Keratinocyte (primary cell): ENCODE data around the gene PPME1. TPM values are rescaled to one million over a fixed set of nuclear protein-coding genes. Genes with fewer than 3 reads are reported as not detected.

Source experiments
- DNase-seq: peaks from one replicate; pipeline ENCODE4 v3.0.0-alpha.2; 2011; ENCODE audit warnings: low read depth, missing footprints, low spot score
- FAIRE-seq: peaks from 2 replicates; lab custom pipeline; 2011; peaks lifted over from hg19 to GRCh38; lab: Jason Lieb, UNC
- H2AFZ ChIP-seq: 2 replicates; pipeline ENCODE4 v1.6.0; 2012; ENCODE audit warnings: low read length, control low read depth, inconsistent platforms; ENCODE audit not compliant: control insufficient read depth
- H3K27ac ChIP-seq: 2 replicates; pipeline ENCODE4 v1.5.1; 2011; ENCODE audit warnings: low read length; ENCODE audit not compliant: control insufficient read depth, insufficient read depth
- H3K27me3 ChIP-seq: 3 replicates; pipeline ENCODE4 v1.6.0; 2011; ENCODE audit warnings: low read length; ENCODE audit not compliant: control insufficient read depth, insufficient read depth; ENCODE audit errors: extremely low read depth
- H3K36me3 ChIP-seq, 2 experiments: 2 replicates in 1 of 2; 3 replicates in 1 of 2; pipeline ENCODE4 v1.5.1; 2011; ENCODE audit warnings: low read length in 2 of 2, mild to moderate bottlenecking in 1 of 2; ENCODE audit not compliant: control insufficient read depth in 2 of 2, insufficient read depth in 2 of 2; ENCODE audit errors: extremely low read depth in 1 of 2
- H3K4me1 ChIP-seq: 3 replicates; pipeline ENCODE4 v1.5.1; 2011; ENCODE audit warnings: low read length; ENCODE audit not compliant: control insufficient read depth, insufficient read depth; ENCODE audit errors: extremely low read depth
- H3K4me2 ChIP-seq: 3 replicates; pipeline ENCODE4 v1.6.0; 2011; ENCODE audit warnings: low read depth, low read length; ENCODE audit not compliant: control insufficient read depth, insufficient read depth; ENCODE audit errors: extremely low read depth
- H3K4me3 ChIP-seq, 3 experiments: fragments of 200-600 bp in 1 of 3; sonication (generic) in 1 of 3; 2 replicates in 2 of 3; 3 replicates in 1 of 3; pipeline ENCODE4 v1.5.1; 2011 to 2016; ENCODE audit warnings: low read length in 3 of 3, mild to moderate bottlenecking in 3 of 3, control low read depth in 2 of 3, inconsistent platforms in 1 of 3, low read depth in 1 of 3, mixed read lengths in 1 of 3, mixed run types in 1 of 3, moderate library complexity in 1 of 3; ENCODE audit not compliant: control insufficient read depth in 2 of 3, insufficient read depth in 2 of 3; ENCODE audit errors: extremely low read depth in 1 of 3
- H3K79me2 ChIP-seq: 2 replicates; pipeline ENCODE4 v1.6.0; 2012; ENCODE audit warnings: low read length; ENCODE audit not compliant: control insufficient read depth, insufficient read depth
- H3K9ac ChIP-seq: 3 replicates; pipeline ENCODE4 v1.6.0; 2011; ENCODE audit warnings: low read length; ENCODE audit not compliant: control insufficient read depth, insufficient read depth; ENCODE audit errors: extremely low read depth
- H3K9me1 ChIP-seq: 3 replicates; pipeline ENCODE4 v1.6.0; 2011; ENCODE audit warnings: low read length; ENCODE audit not compliant: control insufficient read depth, insufficient read depth; ENCODE audit errors: extremely low read depth
- H3K9me3 ChIP-seq: 2 replicates; pipeline ENCODE4 v1.5.1; 2012; ENCODE audit warnings: low read depth, low read length; ENCODE audit not compliant: control insufficient read depth
- H4K20me1 ChIP-seq: 3 replicates; pipeline ENCODE4 v1.6.0; 2011; ENCODE audit warnings: low read length; ENCODE audit not compliant: control insufficient read depth, insufficient read depth; ENCODE audit errors: extremely low read depth
- EZH2 ChIP-seq: IDR thresholded peaks from one replicate; pipeline ENCODE4 v1.6.1; 2012; ENCODE audit warnings: inconsistent platforms, mild to moderate bottlenecking, low read length, moderate library complexity
- dilution Hi-C: fragments of 300-500 bp; cut with MboI; formaldehyde crosslinking; loops from one replicate; pipeline ENCODE4 v1.7.0; 2020; ENCODE audit warnings: low sequenced_read_pairs; ENCODE audit not compliant: extremely low pct_ligation_motif_present
- polyA plus RNA-seq, 5 experiments: library from polyadenylated mRNA; depleted of rRNA in 3 of 5; stranded (reverse) in 3 of 5; stranded (forward) in 1 of 5; unstranded in 1 of 5; fragments of >200 nt; gene quantifications; 1 replicate in 1 of 5; 2 replicates in 3 of 5; 3 replicates in 1 of 5; pipeline versions ENCODE4 v1.2.1 to v1.2.3, GENCODE V29; 2011 to 2012; ENCODE audit warnings: missing spikeins in 2 of 5, low read depth in 1 of 5, low replicate concordance in 1 of 5
- TF ChIP-seq, protein P1 (sequence below), 3 experiments: IDR thresholded peaks in 1 of 3; conservative IDR thresholded peaks in 1 of 3; optimal IDR thresholded peaks in 1 of 3; 2 replicates in 2 of 3; 3 replicates in 1 of 3; pipeline versions ENCODE3 to v1.5.1; 2011; ENCODE audit warnings: low read length in 3 of 3, mild to moderate bottlenecking in 3 of 3, moderate library complexity in 2 of 3, control low read depth in 1 of 3, inconsistent platforms in 1 of 3; ENCODE audit not compliant: insufficient read depth in 2 of 3; ENCODE audit errors: extremely low read depth in 1 of 3

The PPME1 gene
- polyA plus RNA-seq, 1 donor (not counting 4 experiments of a cell fraction or from before 2014, with no cell fraction given): 34.0 TPM

GRCh38 chr11:74142624-74143023, 28.5 kb upstream of the PPME1 start:
- Histone ChIP-seq H3K9me3 (no peaks in the 10 kb centered on the region), H3K9me1 (no peaks in the 10 kb centered on the region), H2AFZ (no peak overlapping the region), H4K20me1 (no peaks in the 10 kb centered on the region), H3K79me2 (no peaks in the 10 kb centered on the region), H3K36me3 (no peaks in the 10 kb centered on the region), H3K27ac (no peak overlapping the region), H3K27me3 (no peaks in the 10 kb centered on the region), H3K4me1 (peaks cover 33% of the 10 kb centered on the region), H3K9ac (no peak overlapping the region), H3K4me2 (no peak overlapping the region), H3K4me3 (no peak overlapping the region)
- dilution Hi-C loops: no loop called here
- DNase-seq (no peak), FAIRE-seq (no peak)
- TF ChIP-seq, protein P1, sequence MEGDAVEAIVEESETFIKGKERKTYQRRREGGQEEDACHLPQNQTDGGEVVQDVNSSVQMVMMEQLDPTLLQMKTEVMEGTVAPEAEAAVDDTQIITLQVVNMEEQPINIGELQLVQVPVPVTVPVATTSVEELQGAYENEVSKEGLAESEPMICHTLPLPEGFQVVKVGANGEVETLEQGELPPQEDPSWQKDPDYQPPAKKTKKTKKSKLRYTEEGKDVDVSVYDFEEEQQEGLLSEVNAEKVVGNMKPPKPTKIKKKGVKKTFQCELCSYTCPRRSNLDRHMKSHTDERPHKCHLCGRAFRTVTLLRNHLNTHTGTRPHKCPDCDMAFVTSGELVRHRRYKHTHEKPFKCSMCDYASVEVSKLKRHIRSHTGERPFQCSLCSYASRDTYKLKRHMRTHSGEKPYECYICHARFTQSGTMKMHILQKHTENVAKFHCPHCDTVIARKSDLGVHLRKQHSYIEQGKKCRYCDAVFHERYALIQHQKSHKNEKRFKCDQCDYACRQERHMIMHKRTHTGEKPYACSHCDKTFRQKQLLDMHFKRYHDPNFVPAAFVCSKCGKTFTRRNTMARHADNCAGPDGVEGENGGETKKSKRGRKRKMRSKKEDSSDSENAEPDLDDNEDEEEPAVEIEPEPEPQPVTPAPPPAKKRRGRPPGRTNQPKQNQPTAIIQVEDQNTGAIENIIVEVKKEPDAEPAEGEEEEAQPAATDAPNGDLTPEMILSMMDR (optimal IDR thresholded peaks at IDR 0.05 in 1 of 3, IDR thresholded peaks at IDR 0.05 in 1 of 3, conservative IDR thresholded peaks at IDR 0.05 in 1 of 3; ENCODE audit: extremely low read depth in 1 of 3, insufficient read depth in 2 of 3, low read length in 3 of 3): no peak
- TF ChIP-seq EZH2: no peak

GRCh38 chr11:74144592-74144991, 26.5 kb upstream of the PPME1 start:
- FAIRE-seq (no peak), DNase-seq (no peak)
- no peaks in the 10 kb centered on the region for H3K36me3 ChIP-seq
- H3K4me1 ChIP-seq: peaks cover 13% of the 10 kb centered on the region
- H3K79me2 ChIP-seq: no peaks in the 10 kb centered on the region
- H3K9me1 ChIP-seq: no peaks in the 10 kb centered on the region
- dilution Hi-C loops: no loop called here
- H4K20me1 ChIP-seq: no peaks in the 10 kb centered on the region
- no peak overlapping the region for H3K9ac ChIP-seq
- no peaks in the 10 kb centered on the region for H3K27me3 ChIP-seq
- H2AFZ ChIP-seq: no peak overlapping the region
- H3K27ac ChIP-seq: no peak overlapping the region
- H3K9me3 ChIP-seq: no peaks in the 10 kb centered on the region
- no peak overlapping the region for H3K4me3 ChIP-seq
- no peak for TF ChIP-seq EZH2
- TF ChIP-seq, protein P1 (optimal IDR thresholded peaks at IDR 0.05 in 1 of 3, IDR thresholded peaks at IDR 0.05 in 1 of 3, conservative IDR thresholded peaks at IDR 0.05 in 1 of 3; ENCODE audit: extremely low read depth in 1 of 3, insufficient read depth in 2 of 3, low read length in 3 of 3): no peak
- no peak overlapping the region for H3K4me2 ChIP-seq
